Endothelial cell of umbilical vein (primary cell): Measurements from ENCODE around the gene EFNA5. TPM values are rescaled to one million over a fixed set of nuclear protein-coding genes. Genes with fewer than 3 reads are reported as not detected.

Experiments used
- BruUV-seq: library from RNA; stranded (reverse); fragments of 400-500 nt; replicated peaks from 2 replicates; lab custom pipeline; 2021; lab: Mats Ljungman, UMichigan
- CTCF ChIA-PET: fragments of 300-600, 350-600 bp; sonication (Branson Sonifier 250); formaldehyde crosslinking; loops from one replicate; lab custom pipeline; 2021; ENCODE audit warnings: antibody characterized with exemption, inconsistent platforms; lab: Charles Lee
- POLR2A ChIA-PET: fragments of 300-600, 350-600 bp; sonication (Branson Sonifier 250); formaldehyde crosslinking; loops from one replicate; lab custom pipeline; 2021; ENCODE audit warnings: antibody characterized with exemption, inconsistent platforms; lab: Charles Lee
- DNase-seq: peaks from one replicate; pipeline ENCODE4 v3.0.0-alpha.2; 2011; ENCODE audit warnings: low read depth, low spot score
- FAIRE-seq: peaks from 2 replicates; lab custom pipeline; 2011; peaks lifted over from hg19 to GRCh38; lab: Jason Lieb, UNC
- H2AFZ ChIP-seq: 2 replicates; pipeline ENCODE4 v1.6.0; 2012; ENCODE audit warnings: low read depth, low read length, control low read depth, inconsistent platforms
- H3K27ac ChIP-seq: 2 replicates; pipeline ENCODE4 v1.5.1; 2011; ENCODE audit warnings: low read depth, mild to moderate bottlenecking, control low read depth, low read length, moderate library complexity; ENCODE audit not compliant: insufficient read depth
- H3K27me3 ChIP-seq, 2 experiments: 2 replicates each; pipeline versions ENCODE4 v1.6.0 to v1.6.1; 2011; ENCODE audit warnings: low read length in 2 of 2, mixed read lengths in 1 of 2; ENCODE audit not compliant: control insufficient read depth in 2 of 2, insufficient read depth in 2 of 2
- H3K36me3 ChIP-seq, 2 experiments: 2 replicates in 1 of 2; 3 replicates in 1 of 2; pipeline ENCODE4 v1.5.1; 2011; ENCODE audit warnings: low read length in 2 of 2, mild to moderate bottlenecking in 1 of 2, moderate library complexity in 1 of 2; ENCODE audit not compliant: control insufficient read depth in 2 of 2, insufficient read depth in 2 of 2; ENCODE audit errors: extremely low read depth in 1 of 2
- H3K4me1 ChIP-seq: 3 replicates; pipeline ENCODE4 v1.5.1; 2011; ENCODE audit warnings: mild to moderate bottlenecking, low read length; ENCODE audit not compliant: control insufficient read depth, insufficient read depth; ENCODE audit errors: extremely low read depth
- H3K4me2 ChIP-seq: 2 replicates; pipeline ENCODE4 v1.6.1; 2011; ENCODE audit warnings: low read length, control low read depth, mixed read lengths; ENCODE audit not compliant: insufficient read depth
- H3K4me3 ChIP-seq, 3 experiments: fragments of 200-600 bp in 1 of 3; sonication (generic), shearing (Covaris generic) in 1 of 3; replicated peaks in 1 of 3; 2 replicates each; pipeline ENCODE4 v1.5.1; 2011 to 2016; ENCODE audit warnings: control low read depth in 3 of 3, low read length in 3 of 3, mild to moderate bottlenecking in 2 of 3, inconsistent platforms in 1 of 3, low read depth in 1 of 3, moderate library complexity in 1 of 3; ENCODE audit not compliant: insufficient read depth in 1 of 3
- H3K79me2 ChIP-seq: 2 replicates; pipeline ENCODE4 v1.6.0; 2012; ENCODE audit warnings: low read length, inconsistent platforms; ENCODE audit not compliant: control insufficient read depth, insufficient read depth
- H3K9ac ChIP-seq: replicated peaks from 2 replicates; pipeline ENCODE3; 2011; ENCODE audit warnings: low read length, control low read depth; ENCODE audit not compliant: insufficient read depth; ENCODE audit errors: extremely low read depth
- H3K9me1 ChIP-seq: replicated peaks from 3 replicates; pipeline ENCODE4 v1.6.0; 2011; ENCODE audit warnings: mild to moderate bottlenecking, low read length; ENCODE audit not compliant: control insufficient read depth, insufficient read depth; ENCODE audit errors: extremely low read depth
- H3K9me3 ChIP-seq: replicated peaks from 2 replicates; pipeline ENCODE4 v1.5.1; 2012; ENCODE audit warnings: low read length, inconsistent platforms; ENCODE audit not compliant: control insufficient read depth, insufficient read depth
- H4K20me1 ChIP-seq: replicated peaks from 2 replicates; pipeline ENCODE3; 2011; ENCODE audit warnings: mild to moderate bottlenecking, low read length; ENCODE audit not compliant: control insufficient read depth, insufficient read depth; ENCODE audit errors: extremely low read depth
- CTCF ChIP-seq, 2 donors: IDR thresholded peaks; 1 replicate in 1 of 2; 2 replicates in 1 of 2; pipeline ENCODE4 v1.5.1; 2011; ENCODE audit warnings: low read length in 2 of 2, mild to moderate bottlenecking in 2 of 2, moderate library complexity in 2 of 2, control low read depth in 1 of 2, inconsistent platforms in 1 of 2, low read depth in 1 of 2; ENCODE audit not compliant: insufficient read depth in 1 of 2; ENCODE audit errors: extremely low read depth in 1 of 2
- EZH2 ChIP-seq: IDR thresholded peaks from 2 replicates; pipeline ENCODE4 v1.6.1; 2012; ENCODE audit warnings: borderline replicate concordance, low read depth, mild to moderate bottlenecking, moderate library complexity, low read length, inconsistent platforms; ENCODE audit not compliant: severe bottlenecking
- GATA2 ChIP-seq: IDR thresholded peaks from 2 replicates; pipeline ENCODE4 v1.7.0; 2011; ENCODE audit warnings: low read depth, mild to moderate bottlenecking, moderate library complexity, mixed read lengths, low read length; ENCODE audit not compliant: insufficient read length, insufficient read depth
- JUN ChIP-seq: IDR thresholded peaks from 2 replicates; pipeline ENCODE4 v1.6.1; 2011; ENCODE audit warnings: borderline replicate concordance, low read depth; ENCODE audit not compliant: insufficient read length, insufficient read depth
- MAX ChIP-seq: IDR thresholded peaks from 2 replicates; pipeline ENCODE4 v1.6.1; 2011; ENCODE audit not compliant: insufficient read depth, insufficient read length
- dilution Hi-C: fragments of 300-500 bp; cut with MboI; formaldehyde crosslinking; loops from one replicate; pipeline ENCODE4 v1.15.0; 2019; ENCODE audit warnings: low sequenced_read_pairs; ENCODE audit not compliant: extremely low pct_ligation_motif_present
- intact Hi-C: fragments of 100-400 bp; cut with micrococcal nuclease; formaldehyde crosslinking; loops from one replicate; pipeline ENCODE4 v1.10.0; 2022
- polyA plus RNA-seq, 4 experiments: library from polyadenylated mRNA; depleted of rRNA in 3 of 4; stranded (reverse) in 3 of 4; unstranded in 1 of 4; fragments of >200 nt; gene quantifications; 2 replicates each; pipeline versions ENCODE4 v1.2.1 to v1.2.3, GENCODE V29; 2011 to 2012; ENCODE audit warnings: missing spikeins in 1 of 4
- total RNA-seq: library from RNA; stranded (reverse); gene quantifications from 2 replicates; pipeline ENCODE4 v1.2.3, GENCODE V29; 2021

Gene EFNA5
- total and polyA plus RNA-seq, 2 donors (not counting 3 experiments of a cell fraction or from before 2014, with no cell fraction given), result 13.6 to 22.1 TPM

- no peak for TF ChIP-seq EZH2
- no peak for TF ChIP-seq GATA2
- TF ChIP-seq CTCF (IDR thresholded peaks at IDR 0.05; ENCODE audit: extremely low read depth in 1 of 2, insufficient read depth in 1 of 2, low read depth in 1 of 2, low read length in 2 of 2), result no peak
- no peak for TF ChIP-seq JUN
- dilution Hi-C loops (no loop called here), intact Hi-C loops (no loop called here)
- FAIRE-seq (no peak), DNase-seq (no peak)
- Histone ChIP-seq H3K9me3 (no peaks in the 10 kb centered on the region), H3K27ac (peak overlapping the region; percentile 15), H3K9me1 (no peaks in the 10 kb centered on the region), H3K4me3 (no peak overlapping the region), H2AFZ (no peak overlapping the region), H3K27me3 (no peaks in the 10 kb centered on the region), H4K20me1 (no peaks in the 10 kb centered on the region), H3K4me1 (peaks cover 60% of the 10 kb centered on the region), H3K79me2 (peaks cover 2% of the 10 kb centered on the region), H3K9ac (no peak overlapping the region), H3K36me3 (no peaks in the 10 kb centered on the region), H3K4me2 (no peak overlapping the region)
- ChIA-PET CTCF (interaction anchor here (2.0 to 5.5 kb wide), 2 partner anchors 9 to 149 kb away, joined by 6 to 41 read pairs; no protein-coding TSS in a partner anchor), POLR2A (no interaction called here)
- BruUV-seq, result no TSS peak
Measured at GRCh38 chr5:107422494-107422893, 248.2 kb downstream of the EFNA5 start.

- Histone ChIP-seq H4K20me1 (no peaks in the 10 kb centered on the region), H3K9me1 (no peaks in the 10 kb centered on the region), H3K27me3 (no peaks in the 10 kb centered on the region), H3K36me3 (no peaks in the 10 kb centered on the region), H3K4me3 (no peak overlapping the region), H3K4me1 (peaks cover 33% of the 10 kb centered on the region), H3K4me2 (peak overlapping the region; percentile 35), H3K79me2 (peaks cover under 1% of the 10 kb centered on the region), H3K9ac (no peak overlapping the region), H2AFZ (no peak overlapping the region), H3K27ac (no peak overlapping the region), H3K9me3 (no peaks in the 10 kb centered on the region)
- TF ChIP-seq MAX, result no peak
- dilution Hi-C loops (no loop called here), intact Hi-C loops (no loop called here)
- POLR2A ChIA-PET, result no interaction called here
- DNase-seq, result no peak
- FAIRE-seq, result no peak
- no TSS peak for BruUV-seq
- CTCF ChIA-PET, result no interaction called here
Measured at GRCh38 chr5:107419498-107419897, 251.2 kb downstream of the EFNA5 start.
